GM12874 (cell line): ENCODE results near the gene COMMD7.

ENCODE experiments used
- CTCF ChIP-seq: IDR thresholded peaks from 2 replicates; pipeline ENCODE4 v1.5.1; 2011; ENCODE audit warnings: low read depth, mild to moderate bottlenecking, control low read depth, low read length, moderate library complexity; ENCODE audit not compliant: insufficient read depth

COMMD7 gene

DNA sequence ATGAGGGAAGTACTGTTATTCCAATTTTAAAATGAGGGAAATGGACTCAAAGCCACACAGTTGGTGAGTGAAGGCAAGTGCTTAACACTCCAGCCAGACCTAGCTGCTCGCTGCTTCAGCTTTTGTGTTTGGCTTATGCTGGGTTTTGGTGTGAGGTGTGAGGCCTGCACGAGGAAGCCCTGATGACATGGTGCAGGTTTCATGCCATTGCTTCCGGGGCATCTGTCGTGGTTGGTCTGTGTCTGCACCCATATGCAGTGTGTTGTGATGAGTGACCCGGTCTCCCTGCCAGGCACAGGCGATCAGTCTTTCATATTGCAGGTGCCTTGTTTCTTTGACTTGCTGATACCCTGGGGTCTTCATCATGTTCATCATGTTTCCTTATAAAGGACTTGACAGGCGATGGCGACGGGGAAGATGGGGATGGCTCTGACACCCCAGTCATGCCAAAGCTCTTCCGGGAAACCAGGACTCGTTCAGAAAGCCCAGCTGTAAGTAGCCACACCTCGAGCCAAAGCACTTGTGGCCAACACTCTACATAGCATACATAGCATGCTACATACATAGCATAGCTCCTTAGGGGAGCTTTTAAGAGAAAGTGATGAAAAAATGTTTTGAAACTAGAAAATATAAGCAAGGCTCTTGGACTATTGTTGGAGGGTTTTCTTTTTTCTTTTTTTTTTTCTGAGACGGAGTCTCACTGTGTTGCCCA lies 41.3 kb upstream of the COMMD7 start:
- no peak for TF ChIP-seq CTCF

- TF ChIP-seq CTCF = no peak
Observed at GRCh38 chr20:32780749-32781655, 37.7 kb upstream of the COMMD7 start.

DNA sequence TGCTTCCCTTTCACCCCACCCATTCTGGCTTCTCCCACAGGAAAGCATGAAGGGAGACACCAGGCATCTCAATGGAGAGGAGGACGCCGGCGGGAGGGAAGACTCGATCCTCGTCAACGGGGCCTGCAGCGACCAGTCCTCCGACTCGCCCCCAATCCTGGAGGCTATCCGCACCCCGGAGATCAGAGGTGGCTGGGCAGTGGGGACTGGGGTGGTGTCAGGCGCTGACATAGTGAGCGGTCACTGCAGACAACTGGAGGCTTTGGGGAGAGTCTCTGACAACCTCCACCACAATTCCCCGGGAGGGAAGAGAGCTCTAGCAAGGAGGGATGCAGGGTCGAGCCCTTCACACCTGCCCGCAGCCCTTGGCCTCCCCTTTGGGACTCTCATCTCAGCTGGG lies 37.0 kb upstream of the COMMD7 start:
- TF ChIP-seq CTCF = no peak

- TF ChIP-seq CTCF = no peak
Observed at GRCh38 chr20:32779500-32780211, 36.4 kb upstream of the COMMD7 start.

GRCh38 chr20:32777177-32777956 lies 34.1 kb upstream of the COMMD7 start:
- TF ChIP-seq CTCF = no peak

DNA sequence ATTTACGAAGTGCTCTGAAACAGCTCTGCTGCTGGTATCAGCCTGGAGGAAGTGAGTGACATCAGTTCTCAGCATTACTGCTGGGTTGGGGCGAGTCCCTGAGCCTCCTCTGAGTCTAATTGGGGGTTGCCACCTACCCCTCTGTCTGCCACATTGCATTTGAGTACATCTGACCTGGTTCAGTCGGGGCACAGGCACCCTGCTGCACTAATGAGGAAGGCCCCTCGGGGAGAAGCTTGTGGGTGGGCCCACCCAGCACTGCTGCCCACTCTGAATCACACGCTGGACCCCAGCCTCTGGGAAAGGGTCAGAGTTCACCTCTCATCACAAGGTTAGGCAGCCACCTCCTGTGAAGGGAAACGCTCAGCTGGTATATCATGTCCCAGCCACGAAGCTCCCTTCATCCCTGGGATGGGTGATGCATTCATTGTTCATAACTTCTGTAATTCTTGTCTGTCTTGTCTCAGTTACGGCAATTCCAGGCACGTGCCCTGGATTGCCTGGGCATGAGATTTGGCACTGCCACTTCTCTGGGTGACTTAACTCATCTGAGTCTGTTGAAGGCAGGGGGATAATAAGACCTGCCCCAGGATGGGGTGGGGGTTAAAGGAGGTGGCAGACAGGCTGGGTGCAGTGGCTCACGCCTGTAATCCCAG lies 32.2 kb upstream of the COMMD7 start:
- no peak for TF ChIP-seq CTCF
